HUES6 (cell line): ENCODE results near the gene SCNN1B.
"Not testable (repeated sequence)": the region's sequence is repeated elsewhere in the genome, so short reads cannot be mapped to it uniquely, and the experiment has no call there.

ENCODE experiments used
- H3K27ac ChIP-seq: 2 replicates; pipeline ENCODE4 v1.7.0; 2013; ENCODE audit warnings: low read depth, mild to moderate bottlenecking, low read length, inconsistent platforms
- H3K27me3 ChIP-seq: 2 replicates; pipeline ENCODE4 v1.6.1; 2013; ENCODE audit warnings: low read length; ENCODE audit not compliant: control insufficient read depth, insufficient read depth
- H3K36me3 ChIP-seq: 2 replicates; pipeline ENCODE4 v1.6.1; 2013; ENCODE audit warnings: low read length; ENCODE audit not compliant: control insufficient read depth, insufficient read depth
- H3K4me1 ChIP-seq: 2 replicates; pipeline ENCODE4 v1.6.1; 2013; ENCODE audit warnings: low read length; ENCODE audit not compliant: control insufficient read depth, insufficient read depth
- H3K4me3 ChIP-seq: 2 replicates; pipeline ENCODE4 v1.5.1; 2013; ENCODE audit warnings: low read depth, low read length
- H3K9ac ChIP-seq: one replicate; pipeline ENCODE4 v1.6.1; 2013; ENCODE audit warnings: mild to moderate bottlenecking, low read length
- H3K9me3 ChIP-seq: 2 replicates; pipeline ENCODE4 v1.6.1; 2013; ENCODE audit warnings: low read depth, low read length; ENCODE audit not compliant: control insufficient read depth, insufficient read depth

SCNN1B gene

DNA sequence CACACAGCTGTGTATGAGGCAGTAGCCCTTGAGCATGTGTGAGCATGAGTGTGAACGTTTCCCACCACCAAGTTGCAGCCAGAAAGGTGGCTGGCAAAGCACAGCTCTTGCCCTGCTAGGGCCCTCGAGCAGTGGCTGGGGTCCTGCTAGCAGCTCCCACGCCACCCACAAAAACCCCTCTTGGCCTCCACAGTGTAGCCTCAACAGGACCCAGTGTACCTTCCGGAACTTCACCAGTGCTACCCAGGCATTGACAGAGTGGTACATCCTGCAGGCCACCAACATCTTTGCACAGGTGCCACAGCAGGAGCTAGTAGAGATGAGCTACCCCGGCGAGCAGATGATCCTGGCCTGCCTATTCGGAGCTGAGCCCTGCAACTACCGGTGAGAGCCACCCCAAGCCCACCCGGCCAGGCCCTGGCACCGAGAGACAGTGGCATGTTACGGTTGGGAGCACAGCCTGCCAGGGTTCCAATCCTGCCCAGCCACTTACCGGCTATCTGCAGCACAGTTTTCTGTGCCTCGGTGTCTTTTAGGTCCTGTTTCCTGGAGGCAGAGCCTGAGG lies 53.1 kb downstream of the SCNN1B start:
- Histone ChIP-seq H3K9ac (no peak overlapping the region), H3K27me3 (no peaks in the 10 kb centered on the region), H3K36me3 (no peaks in the 10 kb centered on the region), H3K27ac (no peak overlapping the region), H3K4me3 (no peak overlapping the region), H3K4me1 (no peaks in the 10 kb centered on the region), H3K9me3 (peaks cover 4% of the 10 kb centered on the region; the same call in 1 of the 2 replicates)

DNA sequence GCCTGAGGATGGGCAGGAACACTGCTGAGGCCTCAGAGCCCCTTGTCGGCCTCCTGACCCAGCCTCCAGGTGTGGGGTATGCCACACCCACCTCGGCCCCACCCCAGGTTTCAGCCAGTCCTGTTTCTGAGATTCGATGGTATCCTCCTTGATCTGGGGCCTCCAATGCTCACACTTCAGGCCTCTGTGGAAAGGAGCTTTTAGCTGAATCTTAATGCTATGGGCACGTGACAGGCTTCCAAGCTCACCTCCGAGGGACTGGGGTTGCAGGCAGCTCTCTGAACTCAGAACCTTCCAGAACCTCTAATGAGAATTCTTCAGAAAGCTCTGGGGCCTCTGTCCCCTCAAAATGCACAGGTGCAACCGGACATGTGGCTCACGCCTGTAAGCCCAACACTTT lies 54.8 kb downstream of the SCNN1B start:
- Histone ChIP-seq H3K4me3 (no peak overlapping the region), H3K9me3 (peaks cover 4% of the 10 kb centered on the region; the same call in 1 of the 2 replicates), H3K27ac (no peak overlapping the region), H3K27me3 (no peaks in the 10 kb centered on the region), H3K36me3 (no peaks in the 10 kb centered on the region), H3K9ac (no peak overlapping the region), H3K4me1 (no peaks in the 10 kb centered on the region)

DNA sequence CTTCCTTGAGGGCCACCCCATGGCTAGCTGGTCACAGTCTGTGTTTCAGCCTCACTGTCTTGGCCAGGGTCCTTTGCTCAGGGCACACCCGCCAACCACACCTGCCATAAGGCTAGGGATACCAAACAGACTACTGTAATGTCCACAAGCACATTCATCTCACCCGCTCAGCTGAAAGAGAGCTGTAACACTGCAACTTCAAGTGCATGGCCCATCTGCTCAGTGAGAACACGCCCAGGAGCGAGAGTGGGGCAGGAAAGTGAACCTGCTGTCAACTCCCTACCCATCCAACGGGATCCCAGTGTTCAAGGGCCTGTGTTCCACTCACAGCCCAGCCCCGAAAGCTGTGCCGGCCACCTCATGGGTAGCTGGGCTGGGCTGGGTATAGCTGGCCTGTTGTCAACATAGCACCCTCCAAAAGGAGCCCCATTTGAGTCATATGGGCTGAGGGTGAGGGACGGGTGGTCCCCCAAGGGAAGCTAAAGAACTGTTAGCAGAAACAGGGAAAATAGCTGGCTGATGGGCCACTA lies 55.7 kb downstream of the SCNN1B start:
- Histone ChIP-seq H3K4me1 (peaks cover 3% of the 10 kb centered on the region; the same call in 1 of the 2 replicates), H3K27ac (no peak overlapping the region), H3K9ac (no peak overlapping the region), H3K4me3 (no peak overlapping the region), H3K36me3 (no peaks in the 10 kb centered on the region), H3K27me3 (no peaks in the 10 kb centered on the region), H3K9me3 (no peaks in the 10 kb centered on the region)

DNA sequence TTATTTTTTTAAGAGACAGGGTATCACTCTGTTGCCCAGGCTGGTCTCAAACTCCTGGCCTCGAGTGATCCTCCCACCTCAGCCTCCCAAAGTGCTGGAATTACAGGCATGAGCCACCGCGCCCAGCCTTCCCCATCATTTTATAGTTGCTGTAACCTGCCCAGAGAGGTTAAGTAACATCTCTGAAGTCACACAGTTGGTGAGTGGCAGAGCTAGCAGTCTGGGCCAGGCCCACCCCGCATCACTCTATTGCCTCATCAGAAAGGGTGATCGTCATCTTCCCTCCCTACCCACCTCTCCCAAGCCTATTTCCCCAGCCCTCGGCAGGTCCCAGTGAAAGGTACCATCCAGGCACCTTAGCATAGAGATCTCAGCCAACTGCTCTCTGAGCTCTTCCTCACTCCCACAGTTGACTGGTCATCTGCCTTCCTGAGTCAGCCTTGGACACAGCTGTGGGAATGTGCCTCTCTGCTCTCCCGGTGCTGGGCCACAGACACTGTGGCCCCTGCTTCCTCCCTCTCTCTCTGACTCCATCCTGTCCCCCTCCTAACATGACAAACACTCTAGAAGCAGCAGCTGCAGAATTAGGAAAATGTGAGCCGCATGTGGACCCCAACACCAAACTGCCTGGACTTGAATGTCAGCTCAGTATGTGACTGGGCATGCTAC lies 57.1 kb downstream of the SCNN1B start:
- Histone ChIP-seq H3K9ac (no peak overlapping the region), H3K36me3 (no peaks in the 10 kb centered on the region), H3K27me3 (no peaks in the 10 kb centered on the region), H3K4me3 (no peak overlapping the region), H3K4me1 (peaks cover 3% of the 10 kb centered on the region; the same call in 1 of the 2 replicates), H3K9me3 (no peaks in the 10 kb centered on the region), H3K27ac (no peak overlapping the region)

DNA sequence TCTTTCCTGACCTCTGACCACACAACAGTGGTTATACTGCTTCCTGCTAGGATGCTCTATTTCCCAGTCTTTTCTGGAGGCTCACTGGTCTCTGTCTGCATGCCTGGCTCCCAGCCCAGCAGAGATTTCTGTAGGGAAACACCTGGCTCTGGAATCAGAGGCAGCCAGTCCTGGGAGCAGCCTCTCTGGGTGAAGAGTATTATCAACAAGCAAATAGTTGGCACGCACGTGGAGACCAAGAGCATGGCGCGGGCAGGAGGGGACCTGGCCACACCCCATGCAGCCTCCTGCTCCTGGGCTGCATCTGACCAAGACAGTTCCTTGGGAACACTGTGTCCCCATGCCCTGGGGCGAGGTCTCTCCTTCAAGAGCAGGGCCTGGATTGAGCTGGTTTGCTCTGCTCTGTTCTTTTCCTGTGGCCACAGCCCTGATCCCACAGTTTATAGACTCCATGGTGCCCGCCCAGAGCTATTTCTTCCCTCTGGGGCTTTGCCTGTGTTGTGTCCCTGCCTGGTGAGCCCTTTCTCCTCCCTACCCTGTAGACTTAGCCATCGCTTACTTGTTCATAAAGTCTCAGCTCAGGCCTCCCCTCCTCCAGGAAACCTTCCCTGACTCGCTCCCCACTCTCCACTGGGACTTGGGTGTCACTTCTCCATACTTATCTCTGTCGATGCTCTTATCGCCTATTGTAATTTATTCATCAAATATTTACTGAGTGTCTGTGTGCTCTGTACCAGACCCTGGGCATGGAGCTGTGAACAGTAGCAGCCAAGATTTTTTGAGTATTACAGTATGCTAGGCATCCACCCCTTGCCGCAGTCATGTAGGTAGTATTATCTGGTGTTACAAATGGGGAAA lies 60.6 kb downstream of the SCNN1B start:
- H3K9me3 ChIP-seq, result no peaks in the 10 kb centered on the region
- no peak overlapping the region for H3K4me3 ChIP-seq
- no peaks in the 10 kb centered on the region for H3K36me3 ChIP-seq
- H3K9ac ChIP-seq, result no peak overlapping the region
- H3K4me1 ChIP-seq, result peaks cover 9% of the 10 kb centered on the region
- no peaks in the 10 kb centered on the region for H3K27me3 ChIP-seq
- no peak overlapping the region for H3K27ac ChIP-seq

DNA sequence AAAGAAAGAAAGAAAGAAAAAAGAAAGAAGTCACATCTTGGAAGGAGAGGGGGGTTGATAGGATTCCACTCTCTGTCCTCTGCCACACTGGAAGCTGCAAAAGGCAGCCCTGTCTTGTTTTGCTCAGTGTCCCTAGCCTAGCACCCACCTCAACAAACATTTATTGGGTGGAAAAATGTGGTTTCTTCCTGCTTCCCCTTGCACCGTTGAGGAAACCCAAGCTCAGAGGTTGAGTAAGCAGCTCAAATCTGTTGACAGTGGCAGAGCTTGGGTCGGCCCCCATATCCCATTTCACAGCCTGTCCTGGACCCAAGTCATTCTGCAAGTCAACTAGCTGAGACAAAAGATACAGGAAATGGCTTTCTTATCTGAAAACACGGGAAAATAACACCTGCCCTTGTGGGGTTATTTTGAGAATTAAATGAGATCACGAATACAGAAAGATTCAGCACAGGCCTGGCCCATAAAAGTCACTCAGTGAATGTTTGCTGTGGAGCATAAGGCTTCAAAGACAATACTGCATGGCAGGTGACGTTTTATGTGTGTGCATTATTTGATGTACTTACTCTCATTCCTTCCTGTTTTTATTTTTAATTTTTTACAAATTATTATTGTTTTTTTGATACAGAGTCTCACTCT lies 63.6 kb downstream of the SCNN1B start:
- H3K27ac ChIP-seq, result no peak overlapping the region
- no peak overlapping the region for H3K4me3 ChIP-seq
- peaks cover 9% of the 10 kb centered on the region for H3K4me1 ChIP-seq
- no peaks in the 10 kb centered on the region for H3K9me3 ChIP-seq
- no peaks in the 10 kb centered on the region for H3K36me3 ChIP-seq
- no peak overlapping the region for H3K9ac ChIP-seq
- H3K27me3 ChIP-seq, result no peaks in the 10 kb centered on the region

DNA sequence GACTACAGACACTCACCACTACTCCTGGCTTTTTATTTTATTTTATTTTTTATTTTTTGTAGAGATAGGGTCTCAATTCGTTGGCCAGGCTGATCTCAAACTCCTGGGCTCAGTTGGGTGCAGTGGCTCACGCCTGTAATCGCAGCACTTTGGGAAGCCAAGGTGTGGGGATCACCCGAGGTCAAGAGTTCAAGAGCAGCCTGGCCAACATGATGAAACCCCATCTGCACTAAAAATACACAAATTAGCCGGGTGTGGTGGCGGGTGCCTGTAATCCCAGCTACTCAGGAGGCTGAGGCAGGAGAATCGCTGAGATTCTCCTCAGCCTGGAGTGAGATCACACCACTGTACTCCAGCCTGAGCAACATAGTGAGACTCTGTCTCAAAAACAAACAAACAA lies 64.2 kb downstream of the SCNN1B start:
- H3K36me3 ChIP-seq, H3K9me3 ChIP-seq, H3K9ac ChIP-seq, H3K27ac ChIP-seq, H3K4me3 ChIP-seq, H3K27me3 ChIP-seq, H3K4me1 ChIP-seq: not testable (repeated sequence)

DNA sequence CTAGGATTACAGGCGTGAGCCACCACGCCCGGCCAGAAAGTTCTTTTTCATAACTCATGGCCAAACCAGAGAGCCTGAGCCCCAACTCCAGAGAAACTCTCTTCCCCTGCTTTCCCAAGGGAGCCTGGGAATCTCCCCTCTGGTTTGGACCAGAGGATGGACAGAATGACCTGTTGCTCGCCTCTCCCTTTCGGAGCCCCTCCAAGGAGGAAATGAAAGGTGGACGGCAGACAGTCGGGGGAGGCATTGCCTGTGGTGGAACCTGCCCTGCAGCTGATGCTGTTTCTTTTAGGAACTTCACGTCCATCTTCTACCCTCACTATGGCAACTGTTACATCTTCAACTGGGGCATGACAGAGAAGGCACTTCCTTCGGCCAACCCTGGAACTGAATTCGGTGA lies 65.5 kb downstream of the SCNN1B start:
- Histone ChIP-seq H3K27ac (no peak overlapping the region), H3K9ac (no peak overlapping the region), H3K27me3 (no peaks in the 10 kb centered on the region), H3K4me1 (peaks cover 7% of the 10 kb centered on the region), H3K4me3 (no peak overlapping the region), H3K36me3 (no peaks in the 10 kb centered on the region), H3K9me3 (no peaks in the 10 kb centered on the region)

DNA sequence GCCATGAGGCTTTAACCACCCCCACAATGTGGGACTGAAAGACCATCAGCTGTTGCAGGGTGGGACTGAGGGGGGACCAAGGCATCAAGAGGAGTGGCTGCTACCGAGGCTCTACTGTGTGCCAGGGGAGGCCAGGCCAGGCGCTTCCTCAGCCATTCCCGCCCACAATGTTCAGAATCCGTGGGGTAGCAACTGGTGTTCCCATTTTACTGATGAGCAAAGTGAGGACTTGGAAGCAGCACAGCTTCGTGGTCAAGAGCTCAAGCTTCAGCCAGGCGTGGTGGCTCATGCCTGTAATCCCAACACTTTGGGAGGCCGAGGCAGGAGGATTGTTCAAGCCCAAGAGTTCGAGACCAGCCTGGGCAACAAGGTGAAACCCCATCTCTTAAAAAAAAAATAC lies 65.9 kb downstream of the SCNN1B start:
- H3K36me3 ChIP-seq, result no peaks in the 10 kb centered on the region

DNA sequence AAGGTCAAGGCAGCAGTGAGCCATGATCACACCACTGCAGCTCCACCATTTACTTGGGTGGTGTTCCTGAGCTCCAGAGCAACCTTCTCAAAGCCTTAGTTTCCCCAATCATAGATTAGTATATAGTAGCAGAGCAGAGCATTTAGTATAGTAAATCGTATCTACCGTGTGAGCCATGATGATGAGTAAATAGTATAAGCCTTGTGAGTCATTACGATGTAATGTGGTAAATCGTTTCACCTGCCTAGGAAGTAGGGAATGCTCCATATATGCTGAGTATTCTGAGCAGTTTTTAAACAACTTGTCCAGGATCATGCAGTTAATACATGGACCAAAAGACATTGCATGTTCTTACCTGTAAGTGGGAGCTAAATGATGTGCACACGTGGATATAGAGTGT lies 66.4 kb downstream of the SCNN1B start:
- Histone ChIP-seq H3K4me3 (no peak overlapping the region), H3K27me3 (no peaks in the 10 kb centered on the region), H3K9me3 (no peaks in the 10 kb centered on the region), H3K36me3 (no peaks in the 10 kb centered on the region), H3K27ac (no peak overlapping the region), H3K9ac (no peak overlapping the region), H3K4me1 (peaks cover 6% of the 10 kb centered on the region)

More for the DNA sequence above, 65.9 kb downstream of the SCNN1B start:
- Histone ChIP-seq H3K27ac (no peak overlapping the region), H3K4me1 (peaks cover 6% of the 10 kb centered on the region), H3K27me3 (no peaks in the 10 kb centered on the region), H3K9ac (no peak overlapping the region), H3K4me3 (no peak overlapping the region), H3K9me3 (no peaks in the 10 kb centered on the region)
